ENCODE measurements around the gene FYN.

- no peak for TF ChIP-seq CTCF (IDR thresholded peaks at IDR 0.05)
- TF ChIP-seq POLR2A (IDR thresholded peaks at IDR 0.05): no peak
These were observed 47.3 kb upstream of the FYN start for GRCh38 chr6:111920578-111920977.
